Measurements from ENCODE around the gene CDS2.
A peak's percentile ranks its signal among the peaks of the same experiment; 100 is the strongest.
"Not testable (repeated sequence)": the region's sequence is repeated elsewhere in the genome, so short reads cannot be mapped to it uniquely, and the experiment has no call there.

The CDS2 gene

DNA sequence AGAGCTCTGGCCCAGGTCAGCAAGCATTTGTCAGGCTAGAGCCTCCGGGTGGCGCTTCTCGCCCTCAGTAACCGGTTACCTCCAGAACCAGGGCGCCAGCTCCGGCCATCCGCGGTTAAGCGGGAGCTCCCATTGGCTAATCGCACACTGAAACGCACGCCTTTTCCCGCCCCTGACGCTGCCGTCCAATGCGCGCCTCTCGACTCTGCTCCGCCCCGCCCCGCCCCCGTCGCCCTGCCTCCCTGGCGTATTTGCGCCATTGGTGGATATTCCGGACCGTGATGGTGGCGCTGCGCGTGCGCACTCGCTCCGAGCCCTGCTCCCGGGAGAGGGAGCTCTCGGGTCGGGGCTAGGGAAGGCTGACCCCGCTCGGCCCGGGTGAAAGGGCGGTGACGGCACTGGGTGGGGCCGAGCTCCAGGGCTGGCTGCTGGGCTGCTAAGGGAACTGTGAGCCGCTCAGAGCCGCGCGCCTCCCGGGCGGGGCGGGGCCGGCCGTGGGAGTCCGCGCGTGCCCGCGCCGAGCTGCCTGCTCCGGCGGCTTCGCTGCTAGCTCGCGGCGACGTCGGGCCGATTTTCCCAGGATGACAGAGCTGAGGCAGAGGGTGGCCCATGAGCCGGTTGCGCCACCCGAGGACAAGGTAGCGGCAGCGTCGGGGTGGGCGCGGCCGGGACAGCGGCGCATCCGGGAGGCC, at the start of gene CDS2:
TSS of gene CDS2 (plus strand) at position 497 of the 692 bp plus-strand sequence. CDS start at position 582, 85 bp downstream.
- DNase-seq (ENCODE audit: low read depth), result peak; percentile 97

DNA sequence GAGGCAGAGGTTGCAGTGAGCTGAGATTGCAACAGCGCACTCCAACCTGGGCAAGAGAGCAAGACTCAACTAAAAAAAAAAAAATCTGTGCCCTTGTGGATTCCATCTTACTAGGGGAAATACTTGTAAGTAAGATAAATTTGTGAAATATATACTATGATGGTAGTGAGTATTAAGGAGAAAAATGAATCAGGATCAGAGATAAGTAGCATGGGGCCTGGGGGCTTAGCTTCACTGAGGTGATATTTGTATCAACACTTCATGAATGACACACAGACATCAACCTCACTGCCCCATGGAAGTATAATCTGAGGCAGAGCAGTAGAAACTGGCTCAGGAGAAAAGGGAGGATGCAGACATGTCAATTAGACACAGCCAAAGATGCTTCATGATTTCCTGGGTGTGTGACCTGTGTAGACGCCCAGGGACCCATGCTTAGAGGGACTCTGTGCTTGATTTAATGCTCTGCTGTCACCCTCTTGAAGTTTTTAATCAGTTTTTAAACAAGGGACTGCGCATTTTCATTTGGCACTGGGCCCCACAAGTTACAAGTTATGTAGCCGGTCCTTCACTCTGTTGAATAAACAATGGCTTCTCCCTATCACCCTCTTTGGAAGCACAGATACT, 48.9 kb upstream of the CDS2 start:
- DNase-seq (ENCODE audit: low read depth), result no peak

DNA sequence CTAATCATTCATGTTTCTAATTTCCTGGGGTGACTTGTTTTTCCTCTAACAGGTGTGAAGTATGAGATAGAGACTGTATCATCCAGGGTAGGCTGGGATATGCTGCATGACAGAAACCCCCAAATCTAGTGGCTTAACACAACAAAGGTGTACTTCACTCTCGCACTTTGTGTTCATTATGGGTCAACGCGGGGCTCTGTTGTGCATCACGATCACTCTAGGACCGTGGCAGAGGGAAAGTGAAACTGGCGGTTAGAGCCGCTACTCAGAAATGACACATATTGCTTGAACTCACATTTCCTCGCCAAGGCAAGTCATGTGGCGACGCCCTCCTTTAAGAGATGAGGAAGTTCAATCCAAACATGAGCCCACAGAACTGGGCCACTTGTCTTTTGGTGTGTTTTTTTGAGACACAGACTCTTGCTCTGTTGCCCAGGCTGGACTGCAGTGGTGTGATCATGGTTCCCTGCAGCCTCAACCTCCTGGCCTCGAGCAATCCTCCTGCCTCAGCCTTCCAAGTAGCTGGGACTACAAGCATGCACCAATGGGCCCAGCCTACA, 48.3 kb upstream of the CDS2 start:
- no peak for DNase-seq (ENCODE audit: low read depth)

- no peak for DNase-seq (ENCODE audit: low read depth)
Observed at GRCh38 chr20:5080384-5080877, 46.4 kb upstream of the CDS2 start.

DNA sequence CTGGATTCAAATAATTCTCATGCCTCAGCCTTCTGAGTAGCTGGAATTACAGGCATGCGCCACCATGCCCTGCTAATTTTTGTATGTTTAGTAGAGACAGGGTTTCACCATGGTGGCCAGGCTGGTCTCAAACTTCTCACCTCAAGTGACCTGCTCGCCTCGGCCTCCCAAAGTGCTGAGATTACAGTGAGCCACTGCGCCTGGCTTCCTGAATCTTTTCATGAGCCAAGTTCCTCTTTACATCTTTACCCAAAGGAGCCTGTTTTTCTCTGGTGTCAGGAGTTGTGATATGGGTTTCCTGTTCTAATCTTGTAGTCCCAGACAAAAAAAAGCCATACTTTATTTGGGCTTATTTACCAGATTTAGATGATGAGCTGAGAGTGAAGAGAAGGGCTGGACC, 41.4 kb upstream of the CDS2 start:
- no peak for DNase-seq (ENCODE audit: low read depth)

- DNase-seq (ENCODE audit: low read depth), result no peak
Observed at GRCh38 chr20:5088688-5089087, 38.1 kb upstream of the CDS2 start.

GRCh38 chr20:5090191-5090590, 36.6 kb upstream of the CDS2 start:
- no peak for DNase-seq (ENCODE audit: low read depth)

DNA sequence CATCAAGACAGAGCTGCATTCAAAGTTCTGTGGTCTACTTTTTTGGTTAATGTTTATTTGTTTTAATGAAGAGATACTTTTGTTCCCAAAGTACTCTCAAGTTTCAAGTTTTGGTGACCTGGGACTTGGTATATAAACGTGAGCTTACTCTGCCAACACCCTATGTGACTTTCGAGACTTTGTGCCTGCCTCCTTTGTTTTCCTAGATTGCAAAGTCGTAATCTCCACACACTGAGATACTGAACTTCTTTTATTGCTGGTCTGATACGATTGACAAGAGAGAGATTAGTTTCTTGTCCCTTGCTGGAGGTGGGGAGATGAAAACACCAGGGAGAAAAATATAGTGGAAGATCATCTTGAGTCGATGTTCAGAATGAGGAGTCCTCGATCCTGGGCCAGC, 34.9 kb upstream of the CDS2 start:
- no peak for DNase-seq (ENCODE audit: low read depth)

DNA sequence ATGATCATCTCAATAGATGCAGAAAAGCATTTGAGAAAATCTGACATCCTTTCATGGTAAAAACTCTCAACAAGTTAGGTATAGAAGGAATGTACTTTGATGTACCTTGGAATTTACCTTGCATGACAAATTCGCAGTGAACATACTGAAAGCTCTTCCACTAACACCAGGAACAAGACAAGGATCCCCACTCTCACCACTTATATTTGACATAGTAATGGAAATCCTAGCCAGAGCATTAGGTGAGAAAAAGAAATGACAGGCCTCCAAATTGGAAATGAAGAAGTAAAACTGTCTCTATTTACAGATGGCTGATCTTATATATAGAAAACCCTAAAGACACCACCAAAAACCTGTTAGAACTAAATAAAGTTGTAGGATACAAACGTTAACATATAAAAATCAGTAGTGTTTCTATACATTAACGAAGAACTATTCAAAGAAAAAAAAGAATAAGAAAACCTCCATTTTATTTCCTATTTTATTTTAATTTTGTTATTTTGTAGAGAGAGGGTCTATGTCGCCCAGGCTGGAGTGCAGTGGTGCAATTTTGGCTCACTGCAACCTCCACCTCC, 34.0 kb upstream of the CDS2 start:
- no peak for DNase-seq (ENCODE audit: low read depth)

DNA sequence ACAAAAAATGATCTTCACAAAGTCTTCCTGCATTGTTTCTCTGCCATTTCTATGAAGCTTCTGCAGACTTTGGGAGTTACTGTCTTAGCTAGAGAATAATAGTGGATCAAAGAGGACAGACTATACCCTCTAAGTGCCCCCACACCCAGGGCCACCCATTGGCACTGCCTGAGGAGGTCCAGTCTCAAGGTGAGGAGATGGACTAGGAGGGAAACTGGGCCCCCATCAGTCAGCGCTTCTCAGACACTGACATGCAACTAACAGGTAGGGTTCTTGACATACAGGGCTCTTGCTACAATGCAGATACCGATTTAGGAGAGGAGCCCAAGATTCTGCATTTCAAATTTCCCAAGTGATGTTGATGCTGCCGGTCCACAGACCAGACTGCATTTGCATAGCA, 31.4 kb upstream of the CDS2 start:
- no peak for DNase-seq (ENCODE audit: low read depth)

- DNase-seq (ENCODE audit: low read depth), result no peak
Observed at GRCh38 chr20:5095931-5096330, 30.9 kb upstream of the CDS2 start.

DNA sequence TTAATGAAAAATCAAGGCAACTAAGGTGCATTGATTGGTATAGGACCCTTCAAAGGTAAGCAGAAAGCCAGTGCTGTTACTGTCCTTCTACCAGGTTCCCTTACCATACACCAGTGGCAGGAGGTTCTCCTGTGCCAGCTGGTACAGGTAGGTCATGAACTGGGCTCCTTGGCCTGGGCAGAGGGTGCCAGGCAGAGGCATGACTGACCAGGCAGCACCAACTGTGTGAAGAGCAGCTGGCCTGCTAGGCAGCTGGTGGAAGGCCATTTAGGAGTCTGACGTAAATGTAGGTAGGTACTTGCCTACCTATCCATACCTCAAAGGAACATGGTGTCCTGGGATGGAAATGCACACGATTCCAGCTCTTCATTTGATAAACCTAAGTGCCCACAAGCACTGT, 30.3 kb upstream of the CDS2 start:
- no peak for DNase-seq (ENCODE audit: low read depth)

DNA sequence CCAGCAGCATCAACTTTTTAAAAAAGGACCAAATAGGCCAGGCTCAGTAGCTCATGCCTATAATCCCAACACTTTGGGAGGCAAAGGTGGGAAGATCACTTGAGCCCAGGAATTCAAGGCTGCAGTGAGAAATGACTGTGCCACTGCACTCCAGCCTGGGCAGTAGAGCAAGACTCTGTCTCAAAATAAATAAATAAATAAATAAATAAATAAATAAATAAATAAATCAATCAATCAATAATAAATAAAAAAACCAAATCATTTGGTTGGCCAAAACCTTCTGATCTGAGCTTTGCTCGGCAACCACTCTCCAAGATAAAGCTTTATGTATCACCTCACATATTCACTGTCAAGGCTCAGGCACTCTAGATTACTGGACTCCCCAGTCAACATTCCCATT, 27.8 kb upstream of the CDS2 start:
- not testable (repeated sequence) for DNase-seq (ENCODE audit: low read depth)

DNA sequence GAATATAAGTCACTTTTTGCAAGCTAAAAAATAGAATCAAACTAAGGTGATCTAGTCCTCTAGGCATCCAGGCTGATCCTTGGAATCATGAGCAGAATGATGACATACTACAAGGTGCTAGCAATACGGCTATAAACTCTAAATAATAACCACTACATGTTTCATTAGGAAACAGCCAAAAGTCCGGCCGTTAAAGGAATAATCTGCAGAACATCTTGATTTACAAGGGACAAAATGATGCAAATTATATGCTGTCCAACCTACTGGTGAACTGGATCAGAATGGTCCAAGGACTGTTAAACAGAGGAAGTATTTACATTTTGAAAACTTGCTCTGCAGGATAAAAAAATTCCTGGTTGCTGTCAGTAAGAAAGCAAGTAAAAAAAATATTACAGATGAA, 26.9 kb upstream of the CDS2 start:
- not testable (repeated sequence) for DNase-seq (ENCODE audit: low read depth)

DNA sequence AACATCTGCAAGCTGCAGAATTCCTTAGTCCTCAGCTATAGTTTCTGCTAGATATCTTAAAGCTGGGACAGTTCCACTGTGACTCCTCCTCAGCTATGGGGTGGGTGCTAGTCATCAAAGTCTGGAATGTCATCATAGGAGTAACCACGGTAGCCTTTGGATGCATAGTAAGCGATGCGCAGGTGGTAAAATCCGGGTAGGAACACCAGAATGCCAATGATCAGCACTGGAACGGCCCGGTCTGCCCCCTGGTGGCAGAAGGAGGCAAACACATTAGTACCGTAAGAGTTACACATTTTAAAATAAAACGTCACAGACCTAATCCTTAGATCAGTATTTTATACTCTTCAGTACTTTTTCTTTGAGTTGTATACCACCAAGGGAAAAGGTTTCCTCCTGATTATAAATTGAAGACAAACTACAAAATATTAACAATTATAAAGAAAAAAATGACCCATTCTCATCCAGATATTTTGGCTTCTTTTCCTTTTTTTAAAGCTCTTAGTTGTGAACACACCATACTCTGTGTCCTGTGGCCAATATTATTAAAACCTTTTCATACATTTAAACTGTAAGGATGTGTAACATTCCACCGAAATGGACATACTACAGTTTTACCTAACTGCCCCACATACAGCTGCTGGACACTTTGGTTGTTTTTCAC, 26.0 kb upstream of the CDS2 start:
- DNase-seq (ENCODE audit: low read depth), result no peak

GRCh38 chr20:5104479-5104878, 22.3 kb upstream of the CDS2 start:
- no peak for DNase-seq (ENCODE audit: low read depth)

DNA sequence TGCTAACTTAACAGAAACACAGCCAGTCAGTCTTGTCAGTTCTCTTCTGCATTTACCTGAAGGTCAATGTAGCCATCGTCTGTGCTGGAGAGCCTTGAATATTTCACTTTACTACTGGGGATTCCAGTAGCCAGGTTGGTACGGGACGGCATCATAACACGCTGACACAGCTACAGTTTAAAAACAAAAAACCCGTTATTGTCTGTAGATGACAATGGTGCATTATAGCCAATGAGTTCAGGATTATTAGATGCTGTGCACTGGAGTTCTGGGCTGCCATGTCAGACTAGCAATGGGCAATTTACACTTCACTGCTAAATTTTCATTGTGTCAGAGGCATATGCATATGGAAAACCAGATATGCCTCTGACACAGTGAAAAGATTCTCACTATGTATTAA, 17.5 kb upstream of the CDS2 start:
- DNase-seq (ENCODE audit: low read depth), result no peak

GRCh38 chr20:5113615-5113986, 13.2 kb upstream of the CDS2 start:
- no peak for DNase-seq (ENCODE audit: low read depth)

GRCh38 chr20:5114403-5114802, 12.4 kb upstream of the CDS2 start:
- no peak for DNase-seq (ENCODE audit: low read depth)

DNA sequence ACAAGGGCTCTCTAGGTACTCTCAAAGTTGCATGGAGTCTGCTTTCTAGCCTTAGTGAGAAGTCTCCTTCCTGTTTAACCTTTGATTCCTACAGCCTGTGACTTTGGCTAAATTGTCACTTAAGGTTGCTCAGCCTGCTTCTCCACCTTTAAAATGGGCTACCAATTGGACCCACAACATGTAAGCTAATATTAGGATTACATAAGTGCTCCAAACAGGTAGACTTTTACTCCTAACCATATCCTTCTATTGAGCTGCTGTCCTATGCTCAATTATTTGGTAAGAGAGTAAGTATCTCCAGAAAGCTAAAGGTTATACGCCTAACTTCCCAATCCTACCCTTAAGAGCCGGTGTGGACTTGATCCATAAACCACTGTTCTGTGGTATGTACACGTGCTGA, 9.9 kb upstream of the CDS2 start:
- no peak for DNase-seq (ENCODE audit: low read depth)

- no peak for DNase-seq (ENCODE audit: low read depth)
Observed at GRCh38 chr20:5118220-5119142, 8.3 kb upstream of the CDS2 start.

- no peak for DNase-seq (ENCODE audit: low read depth)
Observed at GRCh38 chr20:5119143-5119434, 7.7 kb upstream of the CDS2 start.

Measured in HS-27A (cell line).